Small intestine (tissue), 7 donors: ENCODE measurements around the gene ADCY4. TPM values are rescaled to one million over a fixed set of nuclear protein-coding genes. Genes with fewer than 3 reads are reported as not detected.
A peak's percentile ranks its signal among the peaks of the same experiment; 100 is the strongest.

Experiments used
- DNase-seq, 2 donors: peaks; one replicate each; pipeline versions ENCODE4 v3.0.0 to v3.0.0-alpha.2; 2013
- FAIRE-seq: peaks from 2 replicates; lab custom pipeline; 2012; peaks lifted over from hg19 to GRCh38; lab: Jason Lieb, UNC
- H3K27ac ChIP-seq, 3 donors: one replicate each; pipeline ENCODE4 v1.5.1; 2013; ENCODE audit warnings: low read length in 2 of 3, mild to moderate bottlenecking in 2 of 3, control low read depth in 1 of 3, inconsistent platforms in 1 of 3, low read depth in 1 of 3, moderate library complexity in 1 of 3
- H3K27me3 ChIP-seq, 3 donors: one replicate each; pipeline ENCODE4 v1.6.1; 2013; ENCODE audit warnings: low read length in 3 of 3, inconsistent platforms in 1 of 3; ENCODE audit not compliant: control insufficient read depth in 3 of 3, insufficient read depth in 3 of 3
- H3K36me3 ChIP-seq, 3 donors: one replicate each; pipeline ENCODE4 v1.6.1; 2013; ENCODE audit warnings: low read length in 3 of 3, inconsistent platforms in 1 of 3, low read depth in 1 of 3, mild to moderate bottlenecking in 1 of 3, moderate library complexity in 1 of 3; ENCODE audit not compliant: control insufficient read depth in 3 of 3, insufficient read depth in 2 of 3
- H3K4me1 ChIP-seq, 3 donors: one replicate each; pipeline ENCODE4 v1.6.1; 2013; ENCODE audit warnings: low read length in 2 of 3, inconsistent platforms in 1 of 3, low read depth in 1 of 3, mild to moderate bottlenecking in 1 of 3, moderate library complexity in 1 of 3; ENCODE audit not compliant: control insufficient read depth in 3 of 3, insufficient read depth in 2 of 3
- H3K4me3 ChIP-seq, 3 donors: one replicate each; pipeline ENCODE4 v1.5.1; 2013; ENCODE audit warnings: low read length in 3 of 3, control low read depth in 1 of 3, inconsistent platforms in 1 of 3, low read depth in 1 of 3, mild to moderate bottlenecking in 1 of 3, moderate library complexity in 1 of 3
- H3K9me3 ChIP-seq, 2 donors: one replicate each; pipeline ENCODE4 v1.6.1; 2013; ENCODE audit warnings: low read depth in 1 of 2, low read length in 1 of 2; ENCODE audit not compliant: control insufficient read depth in 2 of 2, insufficient read depth in 1 of 2
- WGBS, 3 donors: extraction: QIAGEN DNeasy Blood & Tissue Kit; methylation state at CpG; one replicate each; pipeline ENCODE4 v1.1.7; 2013; 5-methylcytosine and 5-hydroxymethylcytosine counted together
- polyA plus RNA-seq, 4 donors: library from polyadenylated mRNA; stranded (reverse) in 3 of 4; unstranded in 1 of 4; fragments of 200-250 nt in 3 of 4; fragments of 120-200 nt in 1 of 4; gene quantifications; one replicate each; pipeline versions ENCODE4 v1.2.1 to v1.2.3, GENCODE V29; 2013
- donor health status: healthy with polysubstance abuse.
- donor health status: control.
- donor health status: control.
- donor health status: Bipolar disorder and iron deficiency.
- donor health status: healthy.

The ADCY4 gene
- polyA plus RNA-seq, 4 donors = 3.4 to 16.4 (median 6.1) TPM

DNA sequence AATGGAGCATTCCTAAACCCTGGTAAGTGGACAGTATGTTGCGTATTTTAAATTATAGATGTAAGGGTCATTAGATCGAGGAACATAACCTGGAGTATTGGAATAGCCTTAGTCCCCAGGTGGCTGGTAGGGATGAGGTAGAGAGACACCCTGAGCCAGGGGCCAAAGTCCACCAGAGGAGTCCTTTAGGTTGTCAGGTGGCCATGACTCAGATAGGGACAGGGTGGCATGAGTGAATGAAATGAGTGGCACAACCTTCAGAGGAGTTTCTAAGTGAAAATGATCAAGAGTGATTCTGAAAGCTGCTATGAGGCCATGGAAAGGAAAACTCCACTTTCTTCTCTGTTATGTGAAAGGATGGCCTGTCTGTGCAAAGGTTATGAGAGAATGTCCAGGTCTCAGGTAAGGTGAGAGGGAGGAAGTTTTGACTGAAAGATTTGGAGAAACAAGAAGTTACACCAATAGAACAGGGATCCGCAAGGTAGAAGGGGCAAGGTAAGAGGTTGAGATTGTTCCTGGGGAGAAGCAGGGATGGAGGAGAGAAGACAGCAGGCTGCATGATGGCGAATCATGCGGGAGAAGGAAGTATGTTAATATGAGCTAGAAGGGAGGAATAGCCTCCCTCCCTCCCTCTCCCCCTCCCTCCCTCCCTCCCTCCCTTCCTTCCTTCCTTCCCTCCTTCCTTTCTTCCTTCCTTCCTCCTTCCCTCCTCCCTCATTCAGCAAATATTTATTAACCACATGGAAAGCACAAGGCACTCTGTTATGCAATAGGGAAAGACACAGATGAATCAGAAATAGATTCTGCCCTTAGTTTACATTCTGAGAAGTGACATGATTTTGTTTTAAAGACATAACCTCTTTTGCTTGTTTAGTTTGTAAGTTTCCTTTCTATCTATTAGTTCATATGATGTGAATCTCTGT is 18.9 kb upstream of the ADCY4 start:
- FAIRE-seq = no peak
- H3K27ac ChIP-seq = peak overlapping the region; percentile 59 to 88 (median 68)

DNA sequence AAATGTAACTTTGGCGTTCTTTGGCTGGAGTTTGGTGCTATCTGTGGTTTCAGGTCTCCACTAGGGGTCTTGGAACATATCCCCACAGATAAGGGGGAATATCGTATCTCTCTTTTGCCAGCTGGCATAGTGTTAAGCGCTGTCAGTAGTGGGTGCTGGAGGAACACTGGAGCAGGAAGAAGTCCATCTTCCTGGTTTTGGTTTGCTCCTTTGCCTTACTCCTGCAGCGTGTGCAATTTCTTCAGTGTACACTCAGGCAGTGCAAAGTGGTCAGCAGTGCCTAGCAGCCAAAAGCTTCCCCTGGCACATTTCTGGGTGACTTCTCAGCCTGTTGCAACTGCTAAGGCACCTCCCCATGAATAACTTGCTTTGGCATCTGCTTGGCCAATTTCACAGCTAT is 16.6 kb upstream of the ADCY4 start:
- FAIRE-seq (no peak), DNase-seq (peak; percentile 17 to 28)
- Histone ChIP-seq H3K27ac (no peak overlapping the region), H3K4me1 (peaks cover 0 to 32% (median under 1%) of the 10 kb centered on the region in 3 donors), H3K27me3 (no peaks in the 10 kb centered on the region), H3K4me3 (no peak overlapping the region), H3K9me3 (no peaks in the 10 kb centered on the region), H3K36me3 (no peaks in the 10 kb centered on the region)
- 17 to 36% (median 20%) methylated on average over 4 of the region's 4 CpGs for WGBS, 3 donors

More for the DNA sequence above, 18.9 kb upstream of the ADCY4 start:
- peak; percentile 82 to 95 for DNase-seq
- H3K27me3 ChIP-seq = no peaks in the 10 kb centered on the region
- WGBS, 3 donors = 33 to 67% (median 64%) methylated on average over 5 of the region's 5 CpGs
- no peaks in the 10 kb centered on the region for H3K9me3 ChIP-seq
- H3K4me3 ChIP-seq = no peak overlapping the region
- no peaks in the 10 kb centered on the region for H3K36me3 ChIP-seq
- peaks cover 0 to 19% (median 0%) of the 10 kb centered on the region in 3 donors for H3K4me1 ChIP-seq

DNA sequence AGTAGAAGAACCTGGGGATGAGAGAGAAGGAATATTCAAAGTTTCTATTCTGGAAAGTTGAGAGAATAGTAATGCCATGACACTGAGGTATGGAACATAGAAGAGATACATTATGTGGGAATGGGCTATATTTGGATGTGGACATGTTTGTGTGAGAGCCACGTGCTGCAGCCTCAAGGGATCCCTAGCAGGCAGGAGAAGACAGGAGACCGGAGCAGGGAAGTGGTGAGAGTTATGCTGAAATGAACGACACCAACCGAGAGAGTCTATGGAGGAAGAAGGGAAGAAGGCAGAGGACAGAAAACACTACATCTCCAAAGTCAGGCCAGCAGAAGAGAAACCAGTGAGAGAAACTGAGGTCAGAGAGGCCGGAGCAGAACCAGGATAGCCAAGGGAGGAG is 14.9 kb upstream of the ADCY4 start:
- H3K27me3 ChIP-seq = no peaks in the 10 kb centered on the region
- WGBS, 3 donors = 73 to 89% (median 89%) methylated on average over 5 of the region's 5 CpGs
- H3K4me1 ChIP-seq = peaks cover 0 to 32% (median 2%) of the 10 kb centered on the region in 3 donors
- H3K36me3 ChIP-seq = no peaks in the 10 kb centered on the region
- H3K4me3 ChIP-seq = no peak overlapping the region
- no peak for DNase-seq
- no peak overlapping the region for H3K27ac ChIP-seq
- no peak for FAIRE-seq
- no peaks in the 10 kb centered on the region for H3K9me3 ChIP-seq

DNA sequence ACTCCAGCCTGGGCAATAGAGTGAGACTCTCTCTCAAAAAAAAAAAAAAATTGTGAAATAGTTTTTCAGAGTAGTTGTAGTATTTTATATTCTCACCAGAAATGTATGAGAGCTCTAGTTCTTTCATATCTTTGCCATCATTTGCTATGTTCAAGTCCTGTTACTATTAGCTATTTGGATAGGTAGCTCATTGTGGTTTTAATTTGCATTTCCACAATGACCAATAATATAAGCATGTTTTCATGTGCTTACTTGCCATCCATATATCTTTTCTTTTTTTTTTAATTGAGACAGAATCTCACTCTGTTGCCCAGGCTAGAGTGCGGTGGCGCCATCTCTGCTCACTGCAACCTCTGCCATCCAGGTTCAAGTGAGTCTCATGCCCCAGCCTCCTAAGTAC is 13.3 kb upstream of the ADCY4 start:
- no peak overlapping the region for H3K27ac ChIP-seq
- no peak overlapping the region for H3K4me3 ChIP-seq
- H3K4me1 ChIP-seq = peaks cover 0 to 22% (median 2%) of the 10 kb centered on the region in 3 donors
- no peaks in the 10 kb centered on the region for H3K27me3 ChIP-seq
- no peak for FAIRE-seq
- DNase-seq = no peak
- H3K36me3 ChIP-seq = no peaks in the 10 kb centered on the region
- H3K9me3 ChIP-seq = no peaks in the 10 kb centered on the region
- 96 to 100% (median 100%) methylated on average over 2 of the region's 2 CpGs for WGBS, 3 donors

DNA sequence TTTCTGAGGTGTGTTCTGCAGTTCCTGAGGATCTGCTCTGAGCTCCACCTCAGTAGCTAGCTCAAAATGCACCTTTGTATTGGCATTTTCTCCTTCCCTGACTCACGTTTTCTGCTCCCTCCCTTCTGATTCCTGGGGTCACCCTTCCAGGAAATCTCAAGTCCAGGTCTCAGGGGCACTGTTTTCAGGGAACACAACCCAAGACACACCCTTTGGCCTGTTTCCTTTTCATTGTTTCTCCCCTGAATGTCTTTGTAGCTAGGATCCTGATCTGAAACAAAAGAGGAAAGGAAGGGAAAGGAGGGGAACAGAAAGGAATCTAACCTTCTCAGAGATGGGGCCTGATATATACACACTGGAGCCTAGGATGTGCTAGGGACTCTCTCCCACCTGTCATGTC is 12.3 kb upstream of the ADCY4 start:
- Histone ChIP-seq H3K4me1 (peaks cover 0 to 19% (median 2%) of the 10 kb centered on the region in 3 donors), H3K4me3 (no peak overlapping the region), H3K36me3 (no peaks in the 10 kb centered on the region), H3K27ac (no peak overlapping the region), H3K9me3 (no peaks in the 10 kb centered on the region), H3K27me3 (no peaks in the 10 kb centered on the region)
- FAIRE-seq = no peak
- peak; percentile 32 to 39 for DNase-seq
- WGBS, 3 donors = 0 to 27% (median 6%) methylated on average over 1 of the region's 1 CpG

DNA sequence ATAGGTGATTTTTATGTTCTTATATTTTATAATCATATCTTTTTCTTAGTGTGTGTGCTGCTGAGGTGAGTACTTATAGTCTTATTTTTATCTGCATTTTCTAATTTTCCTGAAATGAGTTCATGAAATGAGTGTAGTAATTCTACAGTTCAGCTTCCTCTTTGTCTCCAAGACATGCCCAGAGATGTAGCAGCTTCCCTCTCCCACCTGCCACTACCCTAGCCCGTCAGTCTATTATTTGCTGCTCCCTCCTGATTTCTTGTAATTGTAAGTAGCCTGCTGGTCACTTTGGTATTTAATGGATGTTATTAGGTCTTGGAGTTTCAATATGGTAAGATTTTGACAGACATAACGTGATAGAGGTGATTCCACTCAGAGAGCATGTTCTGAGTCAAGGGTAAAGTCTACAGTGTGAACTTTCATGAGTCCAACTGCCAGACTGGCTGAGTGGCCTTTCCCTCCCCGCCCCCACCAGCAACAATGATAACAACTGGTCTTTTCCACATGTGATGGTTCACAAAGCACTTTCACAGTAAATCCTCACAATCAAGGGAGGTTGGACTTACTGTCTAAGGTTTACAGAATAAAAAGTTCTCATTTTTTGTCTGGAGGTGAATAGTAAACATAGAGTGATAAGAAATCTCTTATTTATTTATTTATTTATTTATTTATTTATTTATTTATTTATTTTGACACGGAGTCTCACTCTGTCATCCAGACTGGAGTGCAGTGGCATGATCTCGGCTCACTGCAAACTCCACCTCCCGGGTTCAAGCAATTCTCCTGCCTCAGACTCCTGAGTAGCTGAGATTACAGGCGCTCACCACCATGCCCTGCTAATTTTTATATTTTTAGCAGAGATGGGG is 9.2 kb upstream of the ADCY4 start:
- peak overlapping the region in 2 of 3 donors; percentile 51 to 77 for H3K27ac ChIP-seq
- FAIRE-seq (no peak), DNase-seq (peak; percentile 90 to 91)
- no peaks in the 10 kb centered on the region for H3K9me3 ChIP-seq
- H3K27me3 ChIP-seq = no peaks in the 10 kb centered on the region
- 23 to 62% (median 40%) methylated on average over 7 of the region's 7 CpGs for WGBS, 3 donors
- no peak overlapping the region for H3K4me3 ChIP-seq
- H3K4me1 ChIP-seq = peaks cover 2 to 25% (median 3%) of the 10 kb centered on the region in 3 donors
- no peaks in the 10 kb centered on the region for H3K36me3 ChIP-seq

DNA sequence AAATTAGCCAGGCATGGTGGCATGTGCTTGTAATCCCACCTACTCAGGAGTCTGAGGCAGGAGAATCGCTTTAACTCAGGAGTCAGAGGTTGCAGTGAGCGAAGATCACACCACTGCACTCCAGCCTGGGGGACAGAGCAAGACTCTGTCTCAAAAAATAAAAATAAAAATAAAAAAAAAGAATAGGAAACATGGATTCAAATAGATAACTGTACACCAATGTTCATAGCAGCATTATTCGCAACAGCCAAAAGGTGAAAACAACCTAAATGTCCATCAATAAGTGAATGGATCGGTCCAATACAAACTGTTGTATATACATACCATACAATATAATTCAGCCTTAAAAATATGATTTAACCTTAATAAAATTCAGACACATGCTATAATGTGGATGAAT is 8.0 kb upstream of the ADCY4 start:
- no peak for DNase-seq
- Histone ChIP-seq H3K36me3 (peaks cover 0 to 10% (median 0%) of the 10 kb centered on the region in 3 donors), H3K27me3 (peaks cover 0 to 4% (median 0%) of the 10 kb centered on the region in 3 donors), H3K9me3 (no peaks in the 10 kb centered on the region), H3K4me3 (no peak overlapping the region), H3K27ac (no peak overlapping the region), H3K4me1 (peaks cover 6 to 27% (median 10%) of the 10 kb centered on the region in 3 donors)
- 97% methylated on average over 4 of the region's 4 CpGs for WGBS, 3 donors
- no peak for FAIRE-seq

DNA sequence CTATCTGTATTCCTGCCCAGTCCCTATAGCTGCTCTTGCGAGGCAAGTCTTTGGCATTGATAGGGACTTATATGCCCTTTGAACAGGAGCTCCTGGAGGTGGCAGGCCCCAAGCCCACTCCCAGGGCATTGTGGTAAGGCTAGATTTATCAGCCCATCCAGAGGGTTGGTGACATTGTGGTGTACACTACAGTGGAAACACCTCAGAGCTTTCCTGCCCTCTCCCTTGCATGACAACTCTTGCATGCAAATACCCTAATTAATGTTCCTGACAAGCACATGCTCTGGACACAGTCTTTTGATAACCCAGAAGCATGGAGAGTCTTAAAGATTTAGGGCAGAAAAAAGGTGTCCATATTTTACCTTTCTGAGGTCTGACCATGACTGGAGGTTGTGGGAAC is 5.7 kb upstream of the ADCY4 start:
- Histone ChIP-seq H3K36me3 (peaks cover 0 to 29% (median 7%) of the 10 kb centered on the region in 3 donors), H3K27ac (no peak overlapping the region), H3K4me1 (peaks cover 4 to 14% (median 10%) of the 10 kb centered on the region in 3 donors), H3K27me3 (peaks cover 0 to 10% (median 0%) of the 10 kb centered on the region in 3 donors), H3K9me3 (no peaks in the 10 kb centered on the region), H3K4me3 (no peak overlapping the region)
- WGBS, 3 donors = 85 to 94% (median 89%) methylated on average over 1 of the region's 1 CpG
- DNase-seq (no peak), FAIRE-seq (no peak)
